Keratinocyte (primary cell): ENCODE data around the gene OR1F1. TPM values are rescaled to one million over a fixed set of nuclear protein-coding genes. Genes with fewer than 3 reads are reported as not detected.

Experiments
- DNase-seq: peaks from one replicate; pipeline ENCODE4 v3.0.0-alpha.2; 2011; ENCODE audit warnings: low read depth, missing footprints, low spot score
- FAIRE-seq: peaks from 2 replicates; lab custom pipeline; 2011; peaks lifted over from hg19 to GRCh38; lab: Jason Lieb, UNC
- H2AFZ ChIP-seq: 2 replicates; pipeline ENCODE4 v1.6.0; 2012; ENCODE audit warnings: low read length, control low read depth, inconsistent platforms; ENCODE audit not compliant: control insufficient read depth
- H3K27ac ChIP-seq: 2 replicates; pipeline ENCODE4 v1.5.1; 2011; ENCODE audit warnings: low read length; ENCODE audit not compliant: control insufficient read depth, insufficient read depth
- H3K27me3 ChIP-seq: 3 replicates; pipeline ENCODE4 v1.6.0; 2011; ENCODE audit warnings: low read length; ENCODE audit not compliant: control insufficient read depth, insufficient read depth; ENCODE audit errors: extremely low read depth
- H3K36me3 ChIP-seq, 2 experiments: 2 replicates in 1 of 2; 3 replicates in 1 of 2; pipeline ENCODE4 v1.5.1; 2011; ENCODE audit warnings: low read length in 2 of 2, mild to moderate bottlenecking in 1 of 2; ENCODE audit not compliant: control insufficient read depth in 2 of 2, insufficient read depth in 2 of 2; ENCODE audit errors: extremely low read depth in 1 of 2
- H3K4me1 ChIP-seq: 3 replicates; pipeline ENCODE4 v1.5.1; 2011; ENCODE audit warnings: low read length; ENCODE audit not compliant: control insufficient read depth, insufficient read depth; ENCODE audit errors: extremely low read depth
- H3K4me2 ChIP-seq: 3 replicates; pipeline ENCODE4 v1.6.0; 2011; ENCODE audit warnings: low read depth, low read length; ENCODE audit not compliant: control insufficient read depth, insufficient read depth; ENCODE audit errors: extremely low read depth
- H3K4me3 ChIP-seq, 3 experiments: fragments of 200-600 bp in 1 of 3; sonication (generic) in 1 of 3; 2 replicates in 2 of 3; 3 replicates in 1 of 3; pipeline ENCODE4 v1.5.1; 2011 to 2016; ENCODE audit warnings: low read length in 3 of 3, mild to moderate bottlenecking in 3 of 3, control low read depth in 2 of 3, inconsistent platforms in 1 of 3, low read depth in 1 of 3, mixed read lengths in 1 of 3, mixed run types in 1 of 3, moderate library complexity in 1 of 3; ENCODE audit not compliant: control insufficient read depth in 2 of 3, insufficient read depth in 2 of 3; ENCODE audit errors: extremely low read depth in 1 of 3
- H3K79me2 ChIP-seq: 2 replicates; pipeline ENCODE4 v1.6.0; 2012; ENCODE audit warnings: low read length; ENCODE audit not compliant: control insufficient read depth, insufficient read depth
- H3K9ac ChIP-seq: 3 replicates; pipeline ENCODE4 v1.6.0; 2011; ENCODE audit warnings: low read length; ENCODE audit not compliant: control insufficient read depth, insufficient read depth; ENCODE audit errors: extremely low read depth
- H3K9me1 ChIP-seq: 3 replicates; pipeline ENCODE4 v1.6.0; 2011; ENCODE audit warnings: low read length; ENCODE audit not compliant: control insufficient read depth, insufficient read depth; ENCODE audit errors: extremely low read depth
- H3K9me3 ChIP-seq: 2 replicates; pipeline ENCODE4 v1.5.1; 2012; ENCODE audit warnings: low read depth, low read length; ENCODE audit not compliant: control insufficient read depth
- H4K20me1 ChIP-seq: 3 replicates; pipeline ENCODE4 v1.6.0; 2011; ENCODE audit warnings: low read length; ENCODE audit not compliant: control insufficient read depth, insufficient read depth; ENCODE audit errors: extremely low read depth
- EZH2 ChIP-seq: IDR thresholded peaks from one replicate; pipeline ENCODE4 v1.6.1; 2012; ENCODE audit warnings: inconsistent platforms, mild to moderate bottlenecking, low read length, moderate library complexity
- dilution Hi-C: fragments of 300-500 bp; cut with MboI; formaldehyde crosslinking; loops from one replicate; pipeline ENCODE4 v1.7.0; 2020; ENCODE audit warnings: low sequenced_read_pairs; ENCODE audit not compliant: extremely low pct_ligation_motif_present
- polyA plus RNA-seq, 5 experiments: library from polyadenylated mRNA; depleted of rRNA in 3 of 5; stranded (reverse) in 3 of 5; stranded (forward) in 1 of 5; unstranded in 1 of 5; fragments of >200 nt; gene quantifications; 1 replicate in 1 of 5; 2 replicates in 3 of 5; 3 replicates in 1 of 5; pipeline versions ENCODE4 v1.2.1 to v1.2.3, GENCODE V29; 2011 to 2012; ENCODE audit warnings: missing spikeins in 2 of 5, low read depth in 1 of 5, low replicate concordance in 1 of 5
- TF ChIP-seq, protein P1 (sequence below), 3 experiments: IDR thresholded peaks in 1 of 3; conservative IDR thresholded peaks in 1 of 3; optimal IDR thresholded peaks in 1 of 3; 2 replicates in 2 of 3; 3 replicates in 1 of 3; pipeline versions ENCODE3 to v1.5.1; 2011; ENCODE audit warnings: low read length in 3 of 3, mild to moderate bottlenecking in 3 of 3, moderate library complexity in 2 of 3, control low read depth in 1 of 3, inconsistent platforms in 1 of 3; ENCODE audit not compliant: insufficient read depth in 2 of 3; ENCODE audit errors: extremely low read depth in 1 of 3

OR1F1 gene
- polyA plus RNA-seq, 1 donor (not counting 4 experiments of a cell fraction or from before 2014, with no cell fraction given), result 0.51 TPM

DNA sequence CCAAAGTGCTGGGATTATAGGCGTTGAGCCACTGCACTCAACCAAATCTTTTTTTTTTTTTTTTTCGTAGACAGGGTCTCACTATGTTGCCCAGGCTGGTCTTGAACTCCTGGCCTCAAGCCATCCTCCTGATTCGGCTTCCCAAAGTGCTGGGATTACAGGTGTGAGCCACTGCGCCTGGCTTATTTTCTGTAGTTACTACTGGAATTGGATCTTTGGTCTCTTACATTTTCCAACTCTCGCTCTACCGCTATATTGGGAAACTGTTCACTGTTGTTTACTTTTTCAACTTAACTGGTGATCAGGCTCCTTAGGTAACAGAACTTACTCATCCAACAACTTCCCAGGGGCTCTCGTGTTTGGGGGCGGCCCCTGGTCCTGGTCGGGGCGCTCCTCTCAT is 32.8 kb downstream of the OR1F1 start:
- Histone ChIP-seq H3K36me3 (peaks cover 1 to 15% of the 10 kb centered on the region in 2 experiments), H2AFZ (no peak overlapping the region), H3K27ac (no peak overlapping the region), H4K20me1 (no peaks in the 10 kb centered on the region), H3K9me1 (no peaks in the 10 kb centered on the region), H3K9me3 (peaks cover 18% of the 10 kb centered on the region), H3K4me3 (no peak overlapping the region), H3K79me2 (no peaks in the 10 kb centered on the region), H3K4me1 (no peaks in the 10 kb centered on the region), H3K4me2 (no peak overlapping the region), H3K27me3 (no peaks in the 10 kb centered on the region), H3K9ac (no peak overlapping the region)
- dilution Hi-C loops, result no loop called here
- FAIRE-seq, result no peak
- DNase-seq, result no peak
- no peak for TF ChIP-seq EZH2
- TF ChIP-seq, protein P1, sequence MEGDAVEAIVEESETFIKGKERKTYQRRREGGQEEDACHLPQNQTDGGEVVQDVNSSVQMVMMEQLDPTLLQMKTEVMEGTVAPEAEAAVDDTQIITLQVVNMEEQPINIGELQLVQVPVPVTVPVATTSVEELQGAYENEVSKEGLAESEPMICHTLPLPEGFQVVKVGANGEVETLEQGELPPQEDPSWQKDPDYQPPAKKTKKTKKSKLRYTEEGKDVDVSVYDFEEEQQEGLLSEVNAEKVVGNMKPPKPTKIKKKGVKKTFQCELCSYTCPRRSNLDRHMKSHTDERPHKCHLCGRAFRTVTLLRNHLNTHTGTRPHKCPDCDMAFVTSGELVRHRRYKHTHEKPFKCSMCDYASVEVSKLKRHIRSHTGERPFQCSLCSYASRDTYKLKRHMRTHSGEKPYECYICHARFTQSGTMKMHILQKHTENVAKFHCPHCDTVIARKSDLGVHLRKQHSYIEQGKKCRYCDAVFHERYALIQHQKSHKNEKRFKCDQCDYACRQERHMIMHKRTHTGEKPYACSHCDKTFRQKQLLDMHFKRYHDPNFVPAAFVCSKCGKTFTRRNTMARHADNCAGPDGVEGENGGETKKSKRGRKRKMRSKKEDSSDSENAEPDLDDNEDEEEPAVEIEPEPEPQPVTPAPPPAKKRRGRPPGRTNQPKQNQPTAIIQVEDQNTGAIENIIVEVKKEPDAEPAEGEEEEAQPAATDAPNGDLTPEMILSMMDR (optimal IDR thresholded peaks at IDR 0.05 in 1 of 3, IDR thresholded peaks at IDR 0.05 in 1 of 3, conservative IDR thresholded peaks at IDR 0.05 in 1 of 3; ENCODE audit: extremely low read depth in 1 of 3, insufficient read depth in 2 of 3, low read length in 3 of 3), result no peak

DNA sequence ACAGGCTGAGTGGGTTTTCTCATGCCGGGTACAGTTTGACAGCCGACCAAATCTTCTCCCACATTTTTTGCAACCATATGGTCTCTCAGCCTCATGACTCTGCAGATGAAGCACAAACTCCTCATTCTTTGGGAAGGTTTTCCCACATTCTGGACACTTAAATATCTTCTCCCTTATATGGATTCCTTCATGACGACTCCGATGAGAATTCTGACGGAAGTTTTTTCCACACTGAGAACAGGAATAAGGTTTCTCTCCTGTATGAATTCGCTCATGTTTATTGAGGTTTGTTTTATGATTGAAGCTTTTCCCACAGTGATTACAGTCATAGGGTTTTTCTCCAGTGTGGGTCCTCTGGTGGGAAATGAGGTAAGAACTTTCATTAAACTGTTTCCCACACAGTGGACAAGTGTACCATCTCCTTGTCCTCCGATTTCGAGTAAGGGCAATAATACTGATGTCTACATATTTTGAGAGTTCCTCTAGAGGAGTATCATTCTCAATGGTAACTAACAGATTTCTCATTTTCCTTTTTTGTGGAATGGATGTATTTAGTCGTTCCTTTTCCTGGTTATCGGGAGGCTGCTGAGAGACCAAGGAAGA is 36.0 kb downstream of the OR1F1 start:
- Histone ChIP-seq H3K4me3 (no peak overlapping the region), H3K79me2 (no peaks in the 10 kb centered on the region), H3K4me1 (no peaks in the 10 kb centered on the region), H3K27me3 (no peaks in the 10 kb centered on the region), H3K4me2 (no peak overlapping the region), H4K20me1 (no peaks in the 10 kb centered on the region), H2AFZ (no peak overlapping the region), H3K27ac (no peak overlapping the region), H3K36me3 (peaks cover 4 to 28% of the 10 kb centered on the region in 2 experiments), H3K9ac (no peak overlapping the region), H3K9me3 (peaks cover 18% of the 10 kb centered on the region), H3K9me1 (no peaks in the 10 kb centered on the region)
- no peak for TF ChIP-seq EZH2
- DNase-seq (no peak), FAIRE-seq (no peak)
- dilution Hi-C loops, result no loop called here

DNA sequence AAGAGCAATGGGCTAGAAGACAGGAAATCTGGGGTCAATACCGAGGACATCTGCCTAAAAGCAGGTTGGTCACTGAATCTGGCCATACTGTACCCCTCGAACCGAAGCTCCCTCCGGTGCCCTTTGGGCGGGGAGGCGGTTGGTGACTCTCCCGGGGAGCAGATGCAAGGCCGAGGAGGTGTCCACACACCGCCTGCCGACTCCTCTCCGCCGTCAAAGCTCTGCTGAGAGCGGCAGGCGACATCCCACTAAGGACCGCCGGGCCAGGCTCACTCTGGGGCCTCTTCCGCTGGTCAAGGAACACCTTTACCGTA is 46.5 kb downstream of the OR1F1 start:
- peak overlapping the region; percentile 99 for H3K4me2 ChIP-seq
- H3K27me3 ChIP-seq, result no peaks in the 10 kb centered on the region
- peaks cover 8 to 9% of the 10 kb centered on the region in 2 experiments for H3K36me3 ChIP-seq
- H3K9me1 ChIP-seq, result no peaks in the 10 kb centered on the region
- peaks cover 15% of the 10 kb centered on the region for H3K79me2 ChIP-seq
- H3K4me1 ChIP-seq, result peaks cover 4% of the 10 kb centered on the region
- no peaks in the 10 kb centered on the region for H3K9me3 ChIP-seq
- dilution Hi-C loops, result no loop called here
- DNase-seq (no peak), FAIRE-seq (no peak)
- H2AFZ ChIP-seq, result peak overlapping the region; percentile 100
- H3K4me3 ChIP-seq, result peak overlapping the region; percentile 70 to 95 (median 92)
- H3K9ac ChIP-seq, result peak overlapping the region; percentile 87
- H4K20me1 ChIP-seq, result no peaks in the 10 kb centered on the region
- TF ChIP-seq, protein P1 (optimal IDR thresholded peaks at IDR 0.05 in 1 of 3, IDR thresholded peaks at IDR 0.05 in 1 of 3, conservative IDR thresholded peaks at IDR 0.05 in 1 of 3; ENCODE audit: extremely low read depth in 1 of 3, insufficient read depth in 2 of 3, low read length in 3 of 3), result no peak
- no peak for TF ChIP-seq EZH2
- peak overlapping the region; percentile 84 for H3K27ac ChIP-seq
